IPS-18a (cell line): ENCODE results near the gene LRRC4.

Source experiments
- H3K27ac ChIP-seq: one replicate; pipeline ENCODE4 v1.5.1; 2013; ENCODE audit warnings: low read length
- H3K27me3 ChIP-seq: one replicate; pipeline ENCODE4 v1.6.1; 2013; ENCODE audit warnings: mild to moderate bottlenecking, low read length; ENCODE audit not compliant: control insufficient read depth, insufficient read depth
- H3K36me3 ChIP-seq: one replicate; pipeline ENCODE4 v1.6.1; 2013; ENCODE audit warnings: low read depth, low read length; ENCODE audit not compliant: control insufficient read depth
- H3K4me1 ChIP-seq: one replicate; pipeline ENCODE4 v1.6.1; 2013; ENCODE audit warnings: low read depth, low read length; ENCODE audit not compliant: control insufficient read depth
- H3K4me3 ChIP-seq: one replicate; pipeline ENCODE4 v1.5.1; 2013; ENCODE audit warnings: low read length
- H3K9ac ChIP-seq: one replicate; pipeline ENCODE4 v1.6.1; 2013; ENCODE audit warnings: mild to moderate bottlenecking, low read length, moderate library complexity
- H3K9me3 ChIP-seq: one replicate; pipeline ENCODE4 v1.6.1; 2013; ENCODE audit warnings: low read depth, low read length; ENCODE audit not compliant: control insufficient read depth

Gene LRRC4

GRCh38 chr7:127986581-127987521, 44.4 kb downstream of the LRRC4 start:
- H3K4me3 ChIP-seq: no peak overlapping the region
- H3K36me3 ChIP-seq: no peaks in the 10 kb centered on the region
- H3K27ac ChIP-seq: no peak overlapping the region
- H3K9me3 ChIP-seq: no peaks in the 10 kb centered on the region
- H3K27me3 ChIP-seq: no peaks in the 10 kb centered on the region
- H3K4me1 ChIP-seq: peaks cover 12% of the 10 kb centered on the region
- H3K9ac ChIP-seq: no peak overlapping the region

DNA sequence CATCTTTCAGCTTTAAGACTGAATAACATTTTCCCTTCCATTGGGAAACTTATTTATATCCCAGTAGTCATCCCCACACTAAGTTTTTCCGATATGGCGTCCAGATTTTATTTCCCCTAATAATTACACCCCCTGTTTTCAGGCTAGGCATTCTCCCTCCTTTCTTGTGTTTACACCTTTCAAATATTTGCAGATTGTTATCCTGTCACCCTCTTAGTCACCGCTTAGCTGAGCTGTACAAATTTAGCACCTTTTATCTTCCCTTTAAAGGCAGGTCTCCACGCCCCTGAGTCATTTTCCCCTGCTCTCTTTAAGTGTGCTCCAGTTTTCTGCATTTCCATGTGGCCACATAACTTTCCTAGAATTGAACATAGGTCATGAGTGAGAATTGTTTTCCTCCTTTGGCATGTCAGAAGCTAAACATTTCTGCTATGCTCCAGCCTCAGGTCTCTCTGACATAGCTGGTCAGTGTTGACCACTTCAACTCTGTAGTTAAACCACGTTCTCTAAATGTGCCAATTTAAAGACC, 47.4 kb downstream of the LRRC4 start:
- no peak overlapping the region for H3K9ac ChIP-seq
- no peak overlapping the region for H3K27ac ChIP-seq
- no peaks in the 10 kb centered on the region for H3K36me3 ChIP-seq
- H3K4me3 ChIP-seq: no peak overlapping the region
- H3K9me3 ChIP-seq: peaks cover 5% of the 10 kb centered on the region
- no peaks in the 10 kb centered on the region for H3K27me3 ChIP-seq
- H3K4me1 ChIP-seq: peaks cover 18% of the 10 kb centered on the region

DNA sequence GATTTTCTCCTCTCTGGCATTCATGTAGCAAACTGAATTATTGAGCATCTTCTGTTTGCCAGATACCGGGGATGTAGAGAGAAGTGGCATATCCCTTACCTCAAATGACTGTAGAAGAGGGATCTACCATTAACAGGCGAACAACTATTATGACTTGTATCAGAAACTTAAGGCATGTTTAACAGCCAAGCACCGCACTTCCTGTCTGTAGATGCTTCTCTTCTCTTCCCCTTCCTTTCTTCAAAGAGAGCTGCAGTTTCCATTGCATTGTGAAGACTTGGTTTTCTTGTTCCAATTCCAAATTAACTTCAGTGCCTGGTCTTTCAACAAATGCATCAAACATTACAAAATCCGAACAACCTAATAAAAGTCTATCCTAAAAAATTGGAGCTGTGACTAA, 49.3 kb downstream of the LRRC4 start:
- Histone ChIP-seq H3K27ac (no peak overlapping the region), H3K9me3 (peaks cover 7% of the 10 kb centered on the region), H3K36me3 (no peaks in the 10 kb centered on the region), H3K9ac (no peak overlapping the region), H3K27me3 (no peaks in the 10 kb centered on the region), H3K4me3 (no peak overlapping the region), H3K4me1 (peaks cover 13% of the 10 kb centered on the region)

- H3K4me3 ChIP-seq: no peak overlapping the region
Measured at GRCh38 chr7:127980901-127981300, 50.3 kb downstream of the LRRC4 start.

GRCh38 chr7:127979728-127980126, 51.5 kb downstream of the LRRC4 start:
- Histone ChIP-seq H3K4me1 (peaks cover 7% of the 10 kb centered on the region), H3K9ac (no peak overlapping the region), H3K36me3 (no peaks in the 10 kb centered on the region), H3K4me3 (no peak overlapping the region), H3K27ac (no peak overlapping the region), H3K27me3 (no peaks in the 10 kb centered on the region), H3K9me3 (peaks cover 7% of the 10 kb centered on the region)

More at GRCh38 chr7:127980901-127981300, 50.3 kb downstream of the LRRC4 start:
- Histone ChIP-seq H3K9me3 (peaks cover 7% of the 10 kb centered on the region), H3K27ac (no peak overlapping the region), H3K27me3 (no peaks in the 10 kb centered on the region), H3K36me3 (no peaks in the 10 kb centered on the region), H3K4me1 (peaks cover 7% of the 10 kb centered on the region), H3K9ac (no peak overlapping the region)

GRCh38 chr7:127979113-127979727, 52.0 kb downstream of the LRRC4 start:
- no peak overlapping the region for H3K4me3 ChIP-seq
- no peaks in the 10 kb centered on the region for H3K27me3 ChIP-seq
- H3K27ac ChIP-seq: no peak overlapping the region
- peaks cover 7% of the 10 kb centered on the region for H3K4me1 ChIP-seq
- no peak overlapping the region for H3K9ac ChIP-seq
- no peaks in the 10 kb centered on the region for H3K36me3 ChIP-seq
- peaks cover 7% of the 10 kb centered on the region for H3K9me3 ChIP-seq

DNA sequence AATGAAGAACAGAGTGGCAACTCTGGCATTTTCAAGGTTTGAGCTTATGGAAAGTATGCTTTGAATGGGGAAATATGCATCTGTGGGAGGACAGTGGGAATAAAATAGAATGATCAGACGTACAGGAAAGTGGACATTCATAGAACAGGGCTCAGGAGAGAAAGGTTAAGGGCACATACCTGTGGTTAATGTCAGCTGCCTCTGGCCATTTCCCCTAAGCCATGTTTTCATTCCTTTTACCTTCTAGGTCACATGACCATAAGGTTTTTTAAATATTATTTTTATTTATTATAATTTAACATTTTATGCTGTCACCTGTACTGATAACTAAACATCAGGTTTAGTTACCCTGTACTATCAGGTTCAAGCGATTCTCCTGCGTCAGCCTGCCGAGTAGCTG, 52.8 kb downstream of the LRRC4 start:
- Histone ChIP-seq H3K9me3 (peaks cover 7% of the 10 kb centered on the region), H3K36me3 (no peaks in the 10 kb centered on the region), H3K4me3 (no peak overlapping the region), H3K9ac (no peak overlapping the region), H3K4me1 (peaks cover 7% of the 10 kb centered on the region), H3K27ac (no peak overlapping the region), H3K27me3 (no peaks in the 10 kb centered on the region)
